ENCODE results near the gene ANXA2R. TPM values are rescaled to one million over a fixed set of nuclear protein-coding genes. Genes with fewer than 3 reads are reported as not detected.
A peak's percentile ranks its signal among the peaks of the same experiment; 100 is the strongest.

ANXA2R gene
- total and polyA plus RNA-seq, 9 of the 15 experiments (the other 6 are each of a cell fraction or from before 2014, with no cell fraction given), result 2.1 to 4.8 (median 3.4) TPM

DNA sequence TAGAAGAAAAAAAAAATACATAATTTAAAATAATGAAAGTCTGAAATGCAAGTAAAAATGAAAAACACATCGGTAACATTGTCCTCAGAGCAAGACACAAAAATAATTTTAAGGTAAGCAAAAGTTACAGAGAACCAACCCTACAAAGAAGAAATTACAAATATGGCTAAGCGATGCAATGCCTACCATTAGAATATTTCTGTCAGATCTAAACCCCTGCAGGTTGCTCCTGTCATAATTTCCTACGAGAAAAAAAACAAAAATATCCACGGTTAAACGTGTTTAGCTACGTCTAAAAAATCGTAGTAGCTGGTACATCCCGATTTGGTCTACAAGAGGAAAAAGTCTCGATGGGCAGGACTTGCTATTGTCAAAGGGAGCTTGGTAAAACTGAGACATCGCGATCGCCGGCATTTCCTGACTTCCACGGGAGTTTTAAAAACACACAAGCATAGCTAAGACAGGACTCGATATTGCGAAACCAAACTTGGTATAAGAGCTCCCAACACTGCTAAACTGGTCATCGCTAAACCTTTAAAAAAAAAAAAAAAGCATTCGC is 1.1 kb upstream of the ANXA2R start (continued):
- TF ChIP-seq, protein P1, sequence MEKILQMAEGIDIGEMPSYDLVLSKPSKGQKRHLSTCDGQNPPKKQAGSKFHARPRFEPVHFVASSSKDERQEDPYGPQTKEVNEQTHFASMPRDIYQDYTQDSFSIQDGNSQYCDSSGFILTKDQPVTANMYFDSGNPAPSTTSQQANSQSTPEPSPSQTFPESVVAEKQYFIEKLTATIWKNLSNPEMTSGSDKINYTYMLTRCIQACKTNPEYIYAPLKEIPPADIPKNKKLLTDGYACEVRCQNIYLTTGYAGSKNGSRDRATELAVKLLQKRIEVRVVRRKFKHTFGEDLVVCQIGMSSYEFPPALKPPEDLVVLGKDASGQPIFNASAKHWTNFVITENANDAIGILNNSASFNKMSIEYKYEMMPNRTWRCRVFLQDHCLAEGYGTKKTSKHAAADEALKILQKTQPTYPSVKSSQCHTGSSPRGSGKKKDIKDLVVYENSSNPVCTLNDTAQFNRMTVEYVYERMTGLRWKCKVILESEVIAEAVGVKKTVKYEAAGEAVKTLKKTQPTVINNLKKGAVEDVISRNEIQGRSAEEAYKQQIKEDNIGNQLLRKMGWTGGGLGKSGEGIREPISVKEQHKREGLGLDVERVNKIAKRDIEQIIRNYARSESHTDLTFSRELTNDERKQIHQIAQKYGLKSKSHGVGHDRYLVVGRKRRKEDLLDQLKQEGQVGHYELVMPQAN (IDR thresholded peaks at IDR 0.05; ENCODE audit: borderline replicate concordance), result no peak
- TF ChIP-seq IRF9 (tag; IDR thresholded peaks at IDR 0.05) (0 out of 2 replicates have a peak, but pooled peaks have one; percentile 3), NFIX (CRISPR knock-in tag; IDR thresholded peaks at IDR 0.05; ENCODE audit: low read depth) (no peak), FOXP4 (CRISPR knock-in tag; IDR thresholded peaks at IDR 0.05; ENCODE audit: borderline replicate concordance) (no peak), ZKSCAN1 (IDR thresholded peaks at IDR 0.05; ENCODE audit: low read depth, low read length) (no peak), NFE2L1 (tag; IDR thresholded peaks at IDR 0.05; ENCODE audit: borderline replicate concordance, low read depth) (no peak), BCL6 (CRISPR knock-in tag; IDR thresholded peaks at IDR 0.05) (no peak), PHF8 (IDR thresholded peaks at IDR 0.05; ENCODE audit: borderline replicate concordance, low read length) (no peak), TSC22D4 (tag; IDR thresholded peaks at IDR 0.05) (no peak), KDM4B (IDR thresholded peaks at IDR 0.05; ENCODE audit: borderline replicate concordance in 2 of 2, low read depth in 1 of 2) (no peak), POU5F1 (IDR thresholded peaks at IDR 0.05; ENCODE audit: borderline replicate concordance, low read depth, low read length, partially characterized antibody) (no peak), ZNF184 (CRISPR knock-in tag; IDR thresholded peaks at IDR 0.05) (no peak)
- TF ChIP-seq, protein P2, sequence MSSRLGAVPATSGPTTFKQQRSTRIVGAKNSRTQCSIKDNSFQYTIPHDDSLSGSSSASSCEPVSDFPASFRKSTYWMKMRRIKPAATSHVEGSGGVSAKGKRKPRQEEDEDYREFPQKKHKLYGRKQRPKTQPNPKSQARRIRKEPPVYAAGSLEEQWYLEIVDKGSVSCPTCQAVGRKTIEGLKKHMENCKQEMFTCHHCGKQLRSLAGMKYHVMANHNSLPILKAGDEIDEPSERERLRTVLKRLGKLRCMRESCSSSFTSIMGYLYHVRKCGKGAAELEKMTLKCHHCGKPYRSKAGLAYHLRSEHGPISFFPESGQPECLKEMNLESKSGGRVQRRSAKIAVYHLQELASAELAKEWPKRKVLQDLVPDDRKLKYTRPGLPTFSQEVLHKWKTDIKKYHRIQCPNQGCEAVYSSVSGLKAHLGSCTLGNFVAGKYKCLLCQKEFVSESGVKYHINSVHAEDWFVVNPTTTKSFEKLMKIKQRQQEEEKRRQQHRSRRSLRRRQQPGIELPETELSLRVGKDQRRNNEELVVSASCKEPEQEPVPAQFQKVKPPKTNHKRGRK (tag; IDR thresholded peaks at IDR 0.05), result no peak
- TF ChIP-seq, protein P3, sequence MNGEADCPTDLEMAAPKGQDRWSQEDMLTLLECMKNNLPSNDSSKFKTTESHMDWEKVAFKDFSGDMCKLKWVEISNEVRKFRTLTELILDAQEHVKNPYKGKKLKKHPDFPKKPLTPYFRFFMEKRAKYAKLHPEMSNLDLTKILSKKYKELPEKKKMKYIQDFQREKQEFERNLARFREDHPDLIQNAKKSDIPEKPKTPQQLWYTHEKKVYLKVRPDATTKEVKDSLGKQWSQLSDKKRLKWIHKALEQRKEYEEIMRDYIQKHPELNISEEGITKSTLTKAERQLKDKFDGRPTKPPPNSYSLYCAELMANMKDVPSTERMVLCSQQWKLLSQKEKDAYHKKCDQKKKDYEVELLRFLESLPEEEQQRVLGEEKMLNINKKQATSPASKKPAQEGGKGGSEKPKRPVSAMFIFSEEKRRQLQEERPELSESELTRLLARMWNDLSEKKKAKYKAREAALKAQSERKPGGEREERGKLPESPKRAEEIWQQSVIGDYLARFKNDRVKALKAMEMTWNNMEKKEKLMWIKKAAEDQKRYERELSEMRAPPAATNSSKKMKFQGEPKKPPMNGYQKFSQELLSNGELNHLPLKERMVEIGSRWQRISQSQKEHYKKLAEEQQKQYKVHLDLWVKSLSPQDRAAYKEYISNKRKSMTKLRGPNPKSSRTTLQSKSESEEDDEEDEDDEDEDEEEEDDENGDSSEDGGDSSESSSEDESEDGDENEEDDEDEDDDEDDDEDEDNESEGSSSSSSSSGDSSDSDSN (IDR thresholded peaks at IDR 0.05; ENCODE audit: borderline replicate concordance in 1 of 2, low read depth in 2 of 2, low read length in 2 of 2), result peak in 1 of 2 experiments; percentile 24; a peak in 1 of 4 replicates

All from K562 (cell line).